CD4-positive, alpha-beta T cell (primary cell): ENCODE measurements around the gene MRPL28. TPM values are rescaled to one million over a fixed set of nuclear protein-coding genes. Genes with fewer than 3 reads are reported as not detected.

Source experiments
- ATAC-seq: fragments of 200-7000 bp; cut with Tn5 transposase; one replicate; pipeline ENCODE4 v1.10.0; 2022; ENCODE audit warnings: mild to moderate bottlenecking; ENCODE audit not compliant: poor library complexity
- CTCF ChIA-PET: fragments of 350-600 bp; sonication (Branson Sonifier 250); formaldehyde crosslinking; loops from one replicate; lab custom pipeline; 2021; ENCODE audit warnings: antibody characterized with exemption, inconsistent platforms; lab: Charles Lee
- POLR2A ChIA-PET: fragments of 350-600 bp; sonication (Branson Sonifier 250); formaldehyde crosslinking; loops from one replicate; lab custom pipeline; 2021; ENCODE audit warnings: antibody characterized with exemption, inconsistent platforms; lab: Charles Lee
- DNase-seq, 14 experiments: peaks; one replicate each; pipeline ENCODE4 v3.0.0-alpha.2; 2013 to 2020; ENCODE audit warnings: mixed read lengths in 2 of 14
- H3K27ac ChIP-seq, 2 donors: one replicate each; pipeline versions ENCODE4 v1.5.1 to v1.7.0; 2013; ENCODE audit warnings: low read length in 2 of 2, low read depth in 1 of 2, mild to moderate bottlenecking in 1 of 2
- H3K27me3 ChIP-seq, 2 experiments: 1 replicate in 1 of 2; 2 replicates in 1 of 2; pipeline versions ENCODE4 v1.6.1 to v1.7.0; 2013; ENCODE audit warnings: low read length in 2 of 2, control low read depth in 1 of 2, mild to moderate bottlenecking in 1 of 2, moderate library complexity in 1 of 2; ENCODE audit not compliant: insufficient read depth in 2 of 2, control insufficient read depth in 1 of 2
- H3K36me3 ChIP-seq: one replicate; pipeline ENCODE4 v1.6.1; 2013; ENCODE audit warnings: low read length, control low read depth; ENCODE audit not compliant: insufficient read depth
- H3K4me1 ChIP-seq: one replicate; pipeline ENCODE4 v1.6.1; 2013; ENCODE audit warnings: low read length, control low read depth; ENCODE audit not compliant: insufficient read depth
- H3K4me3 ChIP-seq: one replicate; pipeline ENCODE4 v1.5.1; 2013; ENCODE audit warnings: mild to moderate bottlenecking, low read length, moderate library complexity
- H3K9me3 ChIP-seq, 2 experiments: 1 replicate in 1 of 2; 2 replicates in 1 of 2; pipeline versions ENCODE4 v1.6.1 to v1.7.0; 2013; ENCODE audit warnings: low read length in 2 of 2, mild to moderate bottlenecking in 2 of 2, control low read depth in 1 of 2, moderate library complexity in 1 of 2; ENCODE audit not compliant: control insufficient read depth in 1 of 2, insufficient read depth in 1 of 2
- H3K27ac Mint-ChIP-seq: one replicate; pipeline ENCODE4 v1.8.0; 2020; ENCODE audit warnings: mixed read lengths
- H3K27me3 Mint-ChIP-seq: one replicate; pipeline ENCODE4 v1.8.0; 2021; ENCODE audit warnings: mixed read lengths
- H3K36me3 Mint-ChIP-seq: one replicate; pipeline ENCODE4 v1.8.0; 2021; ENCODE audit warnings: low read depth, mixed read lengths
- H3K4me1 Mint-ChIP-seq: one replicate; pipeline ENCODE4 v1.8.0; 2021; ENCODE audit warnings: low read depth, mixed read lengths
- H3K4me3 Mint-ChIP-seq: one replicate; pipeline ENCODE4 v1.8.0; 2020; ENCODE audit warnings: mild to moderate bottlenecking, mixed read lengths
- H3K9me3 Mint-ChIP-seq: one replicate; pipeline ENCODE4 v1.8.0; 2020; ENCODE audit warnings: mixed read lengths
- CTCF ChIP-seq: fragments of 200-600 bp; IDR thresholded peaks from one replicate; pipeline ENCODE4 v1.8.0; 2022; ENCODE audit warnings: antibody characterized with exemption, mild to moderate bottlenecking
- intact Hi-C, 2 experiments: fragments of 100-400 bp; cut with DNase I in 1 of 2; cut with micrococcal nuclease in 1 of 2; formaldehyde crosslinking; loops; one replicate each; pipeline versions ENCODE4 v1.15.1 to v1.9.0; 2023 to 2025; cut with DNase I, micrococcal nuclease
- total RNA-seq, 174 experiments: library from RNA in 2 of 174; stranded (reverse) in 2 of 174; gene quantifications; one replicate each; pipeline ENCODE4 v1.2.3 and lab custom pipeline; 2021 to 2026

Gene MRPL28
- total RNA-seq, 2 experiments from 2014 or later = 19.6 to 19.7 TPM

- Histone ChIP-seq H3K36me3 (no peaks in the 10 kb centered on the region), H3K4me3 (no peak overlapping the region), H3K27me3 (no peaks in the 10 kb centered on the region), H3K4me1 (no peaks in the 10 kb centered on the region), H3K27ac (no peak overlapping the region), H3K9me3 (no peaks in the 10 kb centered on the region)
- no peak for ATAC-seq
- Mint-ChIP-seq H3K36me3 (no peaks in the 10 kb centered on the region), H3K4me3 (no peak overlapping the region), H3K4me1 (no peaks in the 10 kb centered on the region), H3K27ac (no peak overlapping the region), H3K9me3 (no peaks in the 10 kb centered on the region), H3K27me3 (no peaks in the 10 kb centered on the region)
- CTCF ChIA-PET = no interaction called here
- TF ChIP-seq CTCF = no peak
- POLR2A ChIA-PET = no interaction called here
- no peak for DNase-seq
- intact Hi-C loops = no loop called here
Observed at GRCh38 chr16:411576-412265, 41.4 kb upstream of the MRPL28 start.

GRCh38 chr16:410516-411178 lies 40.3 kb upstream of the MRPL28 start:
- H3K27ac ChIP-seq = no peak overlapping the region
- ATAC-seq (no peak), DNase-seq (no peak)
- H3K9me3 ChIP-seq = no peaks in the 10 kb centered on the region
- CTCF ChIA-PET = no interaction called here
- intact Hi-C loops = no loop called here
- Mint-ChIP-seq H3K4me3 (no peak overlapping the region), H3K9me3 (no peaks in the 10 kb centered on the region), H3K36me3 (no peaks in the 10 kb centered on the region), H3K27me3 (no peaks in the 10 kb centered on the region), H3K4me1 (no peaks in the 10 kb centered on the region), H3K27ac (no peak overlapping the region)
- H3K4me3 ChIP-seq = no peak overlapping the region
- H3K4me1 ChIP-seq = no peaks in the 10 kb centered on the region
- POLR2A ChIA-PET = no interaction called here
- TF ChIP-seq CTCF = no peak
- H3K27me3 ChIP-seq = no peaks in the 10 kb centered on the region
- no peaks in the 10 kb centered on the region for H3K36me3 ChIP-seq

GRCh38 chr16:407253-407652 lies 36.9 kb upstream of the MRPL28 start:
- intact Hi-C loops = loop anchor here in 1 of 2 experiments (10.0 kb wide), 1 partner anchor 1378 kb away; the partner anchor contains the start of genes NUBP2 and SPSB3

More at GRCh38 chr16:407253-407652, 36.9 kb upstream of the MRPL28 start:
- H3K4me3 Mint-ChIP-seq = no peak overlapping the region
- ChIA-PET POLR2A (no interaction called here), CTCF (no interaction called here)
- H3K27ac ChIP-seq = no peak overlapping the region
- no peaks in the 10 kb centered on the region for H3K36me3 Mint-ChIP-seq
- no peaks in the 10 kb centered on the region for H3K27me3 ChIP-seq
- no peaks in the 10 kb centered on the region for H3K4me1 Mint-ChIP-seq
- H3K9me3 ChIP-seq = no peaks in the 10 kb centered on the region
- H3K9me3 Mint-ChIP-seq = no peaks in the 10 kb centered on the region
- H3K27ac Mint-ChIP-seq = no peak overlapping the region
- no peak overlapping the region for H3K4me3 ChIP-seq
- no peak for TF ChIP-seq CTCF
- peaks cover 2% of the 10 kb centered on the region for H3K4me1 ChIP-seq
- no peaks in the 10 kb centered on the region for H3K36me3 ChIP-seq
- H3K27me3 Mint-ChIP-seq = no peaks in the 10 kb centered on the region
- ATAC-seq (no peak), DNase-seq (no peak)
